Psoas muscle (tissue), 8 donors: ENCODE measurements around the gene GABPB1. TPM values are rescaled to one million over a fixed set of nuclear protein-coding genes. Genes with fewer than 3 reads are reported as not detected.

Experiments used
- ATAC-seq, 4 donors: fragments of 200-7000 bp; cut with Tn5 transposase; one replicate each; pipeline ENCODE4 v1.9.1; 2020; ENCODE audit warnings: moderate library complexity in 3 of 4, mild to moderate bottlenecking in 2 of 4
- DNase-seq, 2 donors: peaks; one replicate each; pipeline ENCODE4 v3.0.0-alpha.2; 2020
- H3K27ac ChIP-seq: fragments of 200-600 bp; one replicate; pipeline ENCODE4 v1.8.0; 2022
- H3K27me3 ChIP-seq, 3 donors: fragments of 200-600 bp in 1 of 3; one replicate each; pipeline versions ENCODE4 v1.6.1 to v1.8.0; 2013 to 2022; ENCODE audit warnings: low read length in 2 of 3, mild to moderate bottlenecking in 2 of 3, moderate library complexity in 1 of 3; ENCODE audit not compliant: insufficient read depth in 3 of 3
- H3K36me3 ChIP-seq, 2 donors: fragments of 200-600 bp in 1 of 2; one replicate each; pipeline versions ENCODE4 v1.6.1 to v1.8.0; 2013 to 2022; ENCODE audit warnings: low read depth in 1 of 2, mild to moderate bottlenecking in 1 of 2, moderate library complexity in 1 of 2; ENCODE audit not compliant: insufficient read depth in 1 of 2
- H3K4me1 ChIP-seq: fragments of 200-600 bp; one replicate; pipeline ENCODE4 v1.8.0; 2022
- H3K4me3 ChIP-seq: fragments of 200-600 bp; one replicate; pipeline ENCODE4 v1.8.0; 2022; ENCODE audit warnings: mild to moderate bottlenecking
- H3K9me3 ChIP-seq: fragments of 200-600 bp; one replicate; pipeline ENCODE4 v1.8.0; 2022
- WGBS, 3 donors: extraction: QIAGEN DNeasy Blood & Tissue Kit; methylation state at CpG; one replicate each; pipeline versions ENCODE4 v1.1.6 to v1.1.7; 2013; 5-methylcytosine and 5-hydroxymethylcytosine counted together
- intact Hi-C, 2 donors: fragments of 100-400 bp; cut with DNase I; formaldehyde crosslinking; loops; one replicate each; pipeline versions ENCODE4 v1.11.0 to v1.14.2; 2022
- polyA plus RNA-seq, 3 donors: library from polyadenylated mRNA; stranded (reverse); fragments of 200-250 nt; gene quantifications; one replicate each; pipeline ENCODE4 v1.2.3, GENCODE V29; 2013
- total RNA-seq, 4 donors: library from RNA; stranded (reverse); fragmentation: NEBNext Ultra II Directional in 2 of 4; extraction: Animal tissue kit (Norgen Biotek cat#: 25700) in 2 of 4; gene quantifications; one replicate each; pipeline versions ENCODE4 v1.2.1 to v1.2.4, GENCODE V29; 2021 to 2023
- TF ChIP-seq, protein P1 (sequence below): fragments of 200-600 bp; IDR thresholded peaks from one replicate; pipeline ENCODE4 v1.8.0; 2022; ENCODE audit warnings: antibody characterized with exemption
- donor health status: healthy with polysubstance abuse.
- donor health status: DM: no; HTN: no; CAD: no; lungs with moderate emphysema.
- donor health status: Bipolar disorder and iron deficiency.
- donor health status: healthy.
- donor health status: DM: yes; HTN: yes; CAD: no.
- donor health status: DM: no; HTN: no; CAD: no.
- donor health status: DM: no; HTN: no; CAD: no.
- donor health status: DM: yes; HTN: yes; CAD: no.

The GABPB1 gene
- total and polyA plus RNA-seq, 7 donors, result 5.0 to 16.7 (median 6.6) TPM

DNA sequence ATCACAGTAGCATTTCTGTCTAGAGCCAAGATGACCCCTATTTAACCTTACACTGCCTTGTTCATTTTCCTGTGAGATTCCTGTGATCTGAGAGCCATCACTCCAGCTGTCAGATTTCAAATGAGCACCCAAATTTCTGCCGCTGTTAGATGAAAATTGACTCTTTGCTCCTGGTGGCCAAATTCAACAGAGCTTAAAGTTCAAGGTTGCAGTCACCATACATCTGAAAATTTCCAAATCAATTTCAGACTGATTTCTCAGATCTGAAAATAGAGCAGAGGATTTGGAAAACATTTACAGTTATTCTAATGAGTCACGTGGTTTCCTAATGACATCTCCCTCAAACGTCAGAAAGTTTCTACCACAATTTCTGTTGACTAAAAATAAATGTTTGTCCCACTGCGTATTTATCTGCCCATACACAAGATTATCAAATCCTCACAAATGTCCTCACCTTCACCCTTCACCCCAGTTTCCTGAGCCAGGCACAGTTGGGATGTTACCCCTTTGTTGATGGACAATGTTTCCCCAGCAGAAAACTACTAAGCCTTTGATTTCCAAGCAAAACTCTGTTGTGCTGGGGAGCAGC is 105.9 kb downstream of the GABPB1 start:
- ATAC-seq (no peak), DNase-seq (no peak)
- Histone ChIP-seq H3K4me1 (no peaks in the 10 kb centered on the region), H3K27ac (no peak overlapping the region), H3K9me3 (no peaks in the 10 kb centered on the region), H3K27me3 (peaks cover 0 to 2% (median 0%) of the 10 kb centered on the region in 3 donors), H3K4me3 (no peak overlapping the region), H3K36me3 (no peaks in the 10 kb centered on the region)
- 48 to 55% (median 51%) methylated on average over 4 of the region's 4 CpGs for WGBS, 3 donors
- intact Hi-C loops, result no loop called here
- TF ChIP-seq, protein P1, sequence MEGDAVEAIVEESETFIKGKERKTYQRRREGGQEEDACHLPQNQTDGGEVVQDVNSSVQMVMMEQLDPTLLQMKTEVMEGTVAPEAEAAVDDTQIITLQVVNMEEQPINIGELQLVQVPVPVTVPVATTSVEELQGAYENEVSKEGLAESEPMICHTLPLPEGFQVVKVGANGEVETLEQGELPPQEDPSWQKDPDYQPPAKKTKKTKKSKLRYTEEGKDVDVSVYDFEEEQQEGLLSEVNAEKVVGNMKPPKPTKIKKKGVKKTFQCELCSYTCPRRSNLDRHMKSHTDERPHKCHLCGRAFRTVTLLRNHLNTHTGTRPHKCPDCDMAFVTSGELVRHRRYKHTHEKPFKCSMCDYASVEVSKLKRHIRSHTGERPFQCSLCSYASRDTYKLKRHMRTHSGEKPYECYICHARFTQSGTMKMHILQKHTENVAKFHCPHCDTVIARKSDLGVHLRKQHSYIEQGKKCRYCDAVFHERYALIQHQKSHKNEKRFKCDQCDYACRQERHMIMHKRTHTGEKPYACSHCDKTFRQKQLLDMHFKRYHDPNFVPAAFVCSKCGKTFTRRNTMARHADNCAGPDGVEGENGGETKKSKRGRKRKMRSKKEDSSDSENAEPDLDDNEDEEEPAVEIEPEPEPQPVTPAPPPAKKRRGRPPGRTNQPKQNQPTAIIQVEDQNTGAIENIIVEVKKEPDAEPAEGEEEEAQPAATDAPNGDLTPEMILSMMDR, result no peak

DNA sequence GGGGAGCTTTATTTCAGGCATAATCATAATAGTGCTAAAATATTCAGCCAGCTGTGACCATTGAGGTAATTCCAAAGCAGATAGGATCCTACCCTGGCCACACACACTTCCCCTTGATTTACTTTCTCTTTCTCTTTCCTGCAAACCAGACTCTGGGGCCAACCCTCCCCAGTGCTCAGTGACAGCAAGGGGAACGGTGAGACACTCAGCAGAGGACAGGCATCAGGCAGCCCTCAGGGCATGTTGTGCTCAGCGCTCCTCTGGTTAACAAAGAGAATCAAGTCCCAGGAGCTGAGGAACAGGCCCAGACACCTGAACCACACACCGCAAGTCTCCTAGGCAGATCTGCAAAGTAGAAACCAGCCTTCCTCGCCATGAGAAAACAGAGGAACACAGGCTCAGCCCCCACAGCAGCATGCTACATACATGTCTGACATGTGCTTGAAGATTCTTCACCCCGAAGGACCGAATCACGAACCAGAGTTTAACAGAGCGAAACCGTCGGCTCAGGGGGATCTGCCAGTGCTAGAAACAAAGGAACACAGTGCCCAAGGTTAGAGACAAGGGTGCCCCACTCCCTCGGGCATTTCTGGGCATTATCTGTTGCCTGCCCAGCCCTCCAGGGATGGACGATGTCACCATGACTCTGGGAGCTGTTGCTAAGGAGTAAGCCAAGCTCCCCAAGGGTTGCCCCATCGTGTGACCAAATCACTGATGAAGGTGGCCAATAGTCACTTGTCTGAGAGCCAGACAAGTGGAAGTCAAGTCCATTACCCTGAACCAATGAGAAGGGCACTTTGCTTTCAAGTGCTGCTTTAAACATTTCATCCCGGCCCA is 107.0 kb downstream of the GABPB1 start:
- TF ChIP-seq, protein P1, result no peak
- Histone ChIP-seq H3K4me1 (no peaks in the 10 kb centered on the region), H3K4me3 (no peak overlapping the region), H3K27me3 (no peaks in the 10 kb centered on the region), H3K36me3 (no peaks in the 10 kb centered on the region), H3K27ac (no peak overlapping the region), H3K9me3 (no peaks in the 10 kb centered on the region)
- DNase-seq (no peak), ATAC-seq (no peak)
- intact Hi-C loops, result no loop called here
- WGBS, 3 donors, result 79 to 84% (median 82%) methylated on average over 14 of the region's 14 CpGs

DNA sequence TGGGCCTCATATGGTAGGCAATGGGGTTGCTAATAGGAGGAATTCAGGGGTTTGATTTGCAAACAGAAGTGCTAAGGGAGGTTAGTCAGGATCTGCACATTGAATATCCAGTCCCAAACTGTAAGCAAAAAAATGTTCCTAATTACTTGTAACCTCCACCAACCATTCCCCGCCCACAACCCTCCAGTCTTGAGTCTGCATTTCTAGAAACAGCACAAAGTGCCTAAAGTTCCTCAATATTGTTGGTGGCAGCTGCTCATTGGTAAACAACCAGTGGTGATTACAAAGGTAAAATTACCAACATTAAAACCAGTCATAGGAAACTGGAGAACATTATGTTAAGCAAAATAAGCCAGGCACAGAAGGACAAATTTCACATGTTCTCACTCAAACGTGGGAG is 108.4 kb downstream of the GABPB1 start:
- 77 to 79% (median 79%) methylated on average over 2 of the region's 2 CpGs for WGBS, 3 donors
- Histone ChIP-seq H3K36me3 (no peaks in the 10 kb centered on the region), H3K4me3 (no peak overlapping the region), H3K27me3 (no peaks in the 10 kb centered on the region), H3K9me3 (no peaks in the 10 kb centered on the region), H3K4me1 (no peaks in the 10 kb centered on the region), H3K27ac (no peak overlapping the region)
- TF ChIP-seq, protein P1, result no peak
- DNase-seq, result no peak
- no peak for ATAC-seq
- intact Hi-C loops, result no loop called here

DNA sequence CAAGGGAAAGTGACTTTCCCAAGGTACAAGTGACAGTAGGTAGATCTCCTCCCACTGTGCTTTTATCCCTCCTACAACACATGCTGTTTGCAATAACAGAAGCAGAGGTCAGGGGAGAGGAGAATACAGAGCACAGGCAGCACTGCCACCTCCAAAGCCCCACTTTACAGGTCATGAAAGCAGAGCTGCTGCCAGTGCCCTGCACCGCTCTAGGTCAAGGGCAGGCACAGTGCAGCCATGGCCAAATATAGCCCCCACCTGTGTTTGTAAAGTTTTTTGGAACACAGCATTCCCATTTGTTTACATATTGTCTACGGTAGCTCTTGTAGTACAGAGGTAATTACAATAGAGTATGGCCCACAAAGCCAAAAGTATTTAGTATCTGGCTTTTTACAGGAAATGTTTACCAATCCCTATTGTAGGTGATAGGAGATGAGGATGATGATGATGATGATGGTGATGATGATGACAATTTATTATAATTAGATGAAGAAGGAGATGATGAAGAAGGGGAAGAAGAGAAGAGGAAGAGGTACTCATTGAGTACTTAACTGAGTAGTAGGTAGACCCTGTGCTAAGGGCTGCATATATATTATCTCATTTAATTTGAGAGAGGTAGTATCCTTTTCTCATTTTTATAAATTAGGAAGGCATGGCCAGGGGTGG is 109.9 kb downstream of the GABPB1 start:
- Histone ChIP-seq H3K4me1 (no peaks in the 10 kb centered on the region), H3K9me3 (no peaks in the 10 kb centered on the region), H3K4me3 (no peak overlapping the region), H3K27ac (no peak overlapping the region), H3K36me3 (no peaks in the 10 kb centered on the region), H3K27me3 (no peaks in the 10 kb centered on the region)
- intact Hi-C loops, result no loop called here
- no peak for DNase-seq
- no peak for ATAC-seq
- TF ChIP-seq, protein P1, result no peak
- WGBS, 3 donors, result 85 to 86% (median 86%) methylated on average over 2 of the region's 2 CpGs
